ENCODE measurements around the gene PTF1A. TPM values are rescaled to one million over a fixed set of nuclear protein-coding genes. Genes with fewer than 3 reads are reported as not detected.
A peak's percentile ranks its signal among the peaks of the same experiment; 100 is the strongest.

PTF1A gene
- total RNA-seq, 1 donor from 2014 or later, result not detected

- Histone ChIP-seq H3K27ac (replicated peaks) (no peak overlapping the region), H3K27me3 (ENCODE audit: low read depth) (peaks cover 100% of the 10 kb centered on the region), H3K36me3 (no peaks in the 10 kb centered on the region), H3K9me3 (replicated peaks) (no peaks in the 10 kb centered on the region), H3K4me1 (peaks cover 26% of the 10 kb centered on the region), H3K4me3 (peak overlapping the region; percentile 56)
- DNase-seq, result no peak
- TF ChIP-seq CTCF (IDR thresholded peaks at IDR 0.05; ENCODE audit: borderline replicate concordance), result no peak
- intact Hi-C loops (cut with micrococcal nuclease), result no loop called here
Measured at GRCh38 chr10:23174074-23174976, 17.8 kb upstream of the PTF1A start.

DNA sequence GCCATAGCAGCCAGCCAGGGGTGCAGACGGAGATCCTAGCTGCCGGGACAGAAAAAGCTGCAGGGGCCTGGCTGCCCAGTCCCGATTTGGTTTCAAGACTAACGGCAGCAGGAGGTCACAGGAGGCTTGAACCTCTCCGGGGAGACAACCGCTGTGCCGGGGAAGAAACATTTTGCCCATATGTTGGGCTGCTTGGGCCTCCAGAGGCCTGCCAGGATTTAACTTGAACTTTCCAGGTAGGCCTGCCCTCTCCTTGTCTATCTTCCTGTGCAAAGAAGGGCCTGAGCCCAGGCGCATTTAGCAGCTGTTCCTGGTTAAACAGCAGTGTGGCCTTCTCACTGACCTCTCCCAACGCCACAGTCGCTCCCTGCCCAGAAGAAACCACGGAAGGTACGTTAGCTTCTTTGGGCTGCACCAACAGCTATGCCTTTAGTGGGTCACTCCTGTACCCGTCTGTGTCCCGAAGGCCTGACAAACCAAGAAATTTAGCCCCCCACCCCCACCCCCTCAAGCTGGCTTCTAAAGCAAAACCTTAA is 17.1 kb upstream of the PTF1A start:
- Histone ChIP-seq H3K36me3 (no peaks in the 10 kb centered on the region), H3K27me3 (ENCODE audit: low read depth) (peaks cover 100% of the 10 kb centered on the region), H3K4me3 (no peak overlapping the region), H3K27ac (replicated peaks) (no peak overlapping the region), H3K9me3 (replicated peaks) (no peaks in the 10 kb centered on the region), H3K4me1 (peaks cover 26% of the 10 kb centered on the region)
- intact Hi-C loops (cut with micrococcal nuclease), result no loop called here
- no peak for DNase-seq
- no peak for TF ChIP-seq CTCF (IDR thresholded peaks at IDR 0.05; ENCODE audit: borderline replicate concordance)

GRCh38 chr10:23186178-23186577 is 5.9 kb upstream of the PTF1A start:
- H3K4me1 ChIP-seq, result no peaks in the 10 kb centered on the region
- DNase-seq, result no peak
- no peak for TF ChIP-seq CTCF (IDR thresholded peaks at IDR 0.05; ENCODE audit: borderline replicate concordance)
- H3K27me3 ChIP-seq (ENCODE audit: low read depth), result peaks cover 94% of the 10 kb centered on the region
- no peak overlapping the region for H3K27ac ChIP-seq (replicated peaks)
- no peak overlapping the region for H3K4me3 ChIP-seq
- no peaks in the 10 kb centered on the region for H3K9me3 ChIP-seq (replicated peaks)
- intact Hi-C loops (cut with micrococcal nuclease), result no loop called here
- no peaks in the 10 kb centered on the region for H3K36me3 ChIP-seq

GRCh38 chr10:23186697-23187096 is 5.4 kb upstream of the PTF1A start:
- H3K4me1 ChIP-seq, result peaks cover 5% of the 10 kb centered on the region
- H3K27ac ChIP-seq (replicated peaks), result no peak overlapping the region
- no peaks in the 10 kb centered on the region for H3K9me3 ChIP-seq (replicated peaks)
- no peaks in the 10 kb centered on the region for H3K36me3 ChIP-seq
- H3K27me3 ChIP-seq (ENCODE audit: low read depth), result peaks cover 94% of the 10 kb centered on the region
- intact Hi-C loops (cut with micrococcal nuclease), result no loop called here
- no peak for TF ChIP-seq CTCF (IDR thresholded peaks at IDR 0.05; ENCODE audit: borderline replicate concordance)
- no peak for DNase-seq
- H3K4me3 ChIP-seq, result no peak overlapping the region

GRCh38 chr10:23187155-23187554 is 5.0 kb upstream of the PTF1A start:
- Histone ChIP-seq H3K4me3 (no peak overlapping the region), H3K4me1 (peaks cover 9% of the 10 kb centered on the region), H3K36me3 (no peaks in the 10 kb centered on the region), H3K27me3 (ENCODE audit: low read depth) (peaks cover 96% of the 10 kb centered on the region), H3K9me3 (replicated peaks) (no peaks in the 10 kb centered on the region), H3K27ac (replicated peaks) (no peak overlapping the region)
- DNase-seq, result no peak
- no peak for TF ChIP-seq CTCF (IDR thresholded peaks at IDR 0.05; ENCODE audit: borderline replicate concordance)
- intact Hi-C loops (cut with micrococcal nuclease), result no loop called here
